Activated CD4-positive, alpha-beta T cell treated with anti-CD3 and anti-CD28 coated beads, Interleukin-2, Interleukin-6, amounts not matched to agents 100 ng/mL and 50 ng/mL, durations not matched to agents 16 hours and 8 hours (primary cell): Measurements from ENCODE around the gene ZNF714.

ENCODE experiments used
- DNase-seq: peaks from one replicate; pipeline ENCODE4 v3.0.0-alpha.2; 2020

The ZNF714 gene

DNA sequence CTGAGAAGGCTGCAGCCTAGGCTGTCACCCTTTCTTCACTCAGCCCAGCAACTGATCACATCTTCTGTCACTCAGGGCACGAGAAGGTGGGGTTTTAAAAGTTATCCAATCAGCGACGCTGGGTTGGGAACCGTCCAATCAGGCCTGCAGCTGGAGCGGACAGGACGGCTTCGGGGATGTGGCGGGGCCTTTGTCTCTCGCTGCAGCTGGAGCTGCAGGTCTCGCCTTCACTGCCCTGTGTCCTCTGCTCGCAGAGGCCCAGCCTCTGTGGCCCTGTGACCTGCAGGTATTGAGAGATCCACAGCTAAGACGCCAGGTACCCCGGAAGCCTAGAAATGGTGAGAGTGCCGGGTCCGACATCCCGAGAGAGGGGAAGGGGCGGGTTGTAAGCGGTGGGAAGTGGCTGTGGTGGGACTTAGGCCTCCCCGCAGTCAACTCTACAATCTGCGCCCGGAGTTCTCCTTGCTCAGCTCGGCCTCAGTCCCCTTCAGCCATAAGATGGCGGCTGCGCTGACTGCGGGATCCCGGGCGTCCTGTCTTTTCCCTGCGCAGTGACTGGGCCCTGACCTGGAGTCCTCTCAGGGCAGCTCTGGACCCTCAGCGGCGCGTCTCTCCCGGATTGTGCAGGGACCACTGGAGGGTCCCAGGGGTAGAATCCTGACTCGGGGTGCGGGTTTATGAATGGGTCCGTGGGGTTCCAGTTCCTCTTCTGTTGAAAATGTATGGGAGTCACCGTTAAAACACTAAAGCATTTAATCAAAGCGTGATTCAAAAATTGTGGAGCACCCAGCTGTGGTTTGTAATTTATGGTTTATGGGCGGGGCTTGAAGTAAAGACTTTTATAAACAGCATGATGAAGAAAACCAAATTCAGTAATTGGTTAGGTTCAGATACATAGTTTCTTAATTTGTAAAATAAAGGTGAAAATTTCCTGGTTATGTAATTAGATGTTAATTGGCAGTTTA lies at the start of gene ZNF714:
Gene ZNF714, plus strand, starts transcription at position 193 of the 965 bp plus-strand sequence. CDS start 16,066 bp downstream, outside the sequence.
- DNase-seq, result peak; percentile 90

DNA sequence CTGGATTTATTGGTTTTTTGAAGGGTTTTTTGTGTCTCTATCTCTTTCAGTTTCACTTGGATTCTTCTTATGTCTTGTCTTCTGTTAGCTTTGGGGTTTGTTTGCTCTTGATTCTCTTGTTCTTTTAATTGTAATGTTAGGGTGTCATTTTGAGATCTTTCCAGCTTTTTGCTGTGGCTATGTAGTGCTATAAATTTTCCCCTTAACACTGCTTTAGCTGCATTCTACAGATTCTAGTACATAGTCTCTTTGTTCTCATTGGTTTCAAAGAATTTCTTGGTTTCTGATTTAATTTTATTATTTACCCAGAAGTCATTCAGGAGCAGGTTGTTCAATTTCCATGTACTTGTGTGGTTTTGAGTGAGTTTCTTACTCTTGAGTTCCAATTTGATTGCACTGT lies 37.0 kb upstream of the ZNF714 start:
- DNase-seq, result no peak

- no peak for DNase-seq
These were observed 35.5 kb upstream of the ZNF714 start for GRCh38 chr19:21046489-21046888.

DNA sequence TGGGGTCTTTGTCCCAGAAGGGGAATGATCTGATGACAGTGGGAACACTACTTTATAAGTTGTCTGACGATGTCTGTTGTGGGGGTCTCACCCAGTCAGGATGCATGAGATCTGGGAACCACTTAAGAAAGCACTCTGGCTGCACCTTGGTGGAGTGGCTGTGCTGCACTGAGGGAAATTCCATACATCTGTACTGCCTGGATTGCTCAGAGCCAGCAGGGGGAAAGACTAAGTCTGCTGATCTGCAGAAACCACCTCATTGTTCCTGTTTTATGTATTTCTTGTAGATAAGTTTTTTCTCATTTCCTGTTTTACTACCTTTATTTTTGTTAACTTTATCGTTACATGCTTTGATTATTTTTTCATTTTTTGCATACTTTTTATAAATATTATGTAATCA lies 34.3 kb upstream of the ZNF714 start:
- no peak for DNase-seq

- DNase-seq, result no peak
These were observed 29.1 kb upstream of the ZNF714 start for GRCh38 chr19:21052902-21053301.

- no peak for DNase-seq
These were observed 16.7 kb upstream of the ZNF714 start for GRCh38 chr19:21065336-21065735.

GRCh38 chr19:21084343-21084742 lies 2.3 kb downstream of the ZNF714 start:
- DNase-seq, result peak; percentile 43

DNA sequence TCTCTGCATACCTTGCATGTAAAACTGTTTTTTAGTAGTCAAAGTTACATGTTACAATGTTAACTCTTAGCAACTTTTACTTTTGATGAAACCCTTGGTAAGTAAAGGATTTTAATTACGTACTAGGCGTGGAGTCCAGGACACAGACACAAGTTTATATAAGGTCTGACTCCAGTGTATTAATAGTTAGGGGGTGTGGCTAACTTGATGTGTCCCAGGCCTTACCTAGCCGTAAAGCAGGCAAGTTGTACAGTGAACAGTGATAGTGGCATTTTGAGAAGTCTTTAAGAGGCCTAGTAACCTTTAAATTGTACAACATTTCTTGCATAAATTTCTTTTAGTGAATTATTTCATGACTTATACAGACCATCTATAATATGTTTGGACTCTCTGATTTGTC lies 5.9 kb downstream of the ZNF714 start:
- no peak for DNase-seq

DNA sequence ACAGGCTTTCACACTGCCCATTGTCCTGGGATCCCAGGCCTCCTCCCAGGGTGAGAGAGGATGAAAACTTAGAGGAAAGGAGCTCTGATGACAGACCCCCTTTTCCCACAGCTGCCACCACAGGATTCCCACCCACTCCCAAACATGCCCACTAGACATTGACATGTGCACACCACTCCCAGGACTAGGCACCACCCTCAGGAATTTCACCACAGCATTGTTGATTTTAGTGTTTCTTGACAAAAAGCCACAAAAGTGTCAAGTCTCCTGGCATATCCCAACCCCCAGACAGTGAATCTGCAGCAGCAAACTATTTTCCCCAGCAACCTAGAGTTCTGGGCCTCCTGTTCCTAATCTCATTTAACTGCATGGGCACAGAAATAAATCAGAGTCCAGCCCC lies 10.1 kb downstream of the ZNF714 start:
- no peak for DNase-seq

- DNase-seq, result no peak
These were observed 12.5 kb downstream of the ZNF714 start for GRCh38 chr19:21094347-21095025.

GRCh38 chr19:21098291-21098690 lies 16.3 kb downstream of the ZNF714 start:
- DNase-seq, result no peak

DNA sequence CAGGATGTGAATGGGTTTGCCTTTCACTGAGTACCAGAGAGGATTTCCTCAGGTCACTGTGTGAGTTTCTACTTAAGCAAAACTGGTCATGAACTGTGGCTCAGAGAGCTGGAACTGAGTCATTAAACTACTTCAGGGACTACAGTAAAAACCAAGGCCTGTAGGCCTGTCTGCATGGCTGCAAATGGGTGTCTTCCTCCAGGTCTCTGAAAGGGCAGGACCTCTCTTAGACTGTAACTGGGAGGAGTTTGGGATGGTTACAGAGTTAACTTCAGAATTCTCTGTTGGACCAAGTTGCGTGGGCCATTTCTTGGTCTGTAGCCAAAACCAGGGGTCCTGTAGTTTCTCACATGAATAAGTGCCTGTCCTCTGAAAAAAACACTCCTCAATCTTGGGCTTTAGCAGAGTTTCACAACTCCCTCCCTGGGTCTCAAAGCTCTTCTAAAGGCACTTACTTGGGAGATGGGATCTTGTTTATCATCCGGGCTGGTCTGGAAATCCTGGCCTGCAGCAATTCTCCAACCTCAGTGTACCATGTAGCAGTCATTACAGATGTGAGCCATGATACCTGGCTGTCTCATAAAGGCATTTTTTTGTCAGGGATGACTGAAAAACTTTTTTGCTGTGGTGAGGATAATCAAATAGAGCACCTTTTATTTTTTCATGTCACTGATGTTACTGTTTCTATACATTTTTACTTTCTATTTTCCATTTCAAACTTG lies 19.7 kb downstream of the ZNF714 start:
- peak; percentile 28 for DNase-seq

DNA sequence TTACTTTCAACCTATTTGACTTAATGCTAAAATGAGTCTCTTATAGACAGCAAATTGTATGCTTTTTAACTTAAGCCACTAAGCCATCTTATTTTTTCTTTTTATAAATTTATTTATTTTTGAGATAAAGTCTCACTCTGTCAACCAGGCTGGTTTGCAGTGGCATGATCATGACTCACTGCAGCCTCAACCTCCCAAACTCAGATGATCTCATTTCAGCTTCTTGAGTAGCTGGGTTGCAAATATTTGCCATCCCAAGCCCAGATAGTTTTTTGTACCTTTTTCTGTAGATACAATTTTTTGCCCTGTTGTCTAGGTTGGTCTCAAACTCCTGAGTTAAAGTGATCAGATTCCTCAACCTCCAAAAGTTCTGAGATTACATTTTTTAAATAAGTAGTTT lies 27.1 kb downstream of the ZNF714 start:
- DNase-seq, result no peak

GRCh38 chr19:21110183-21110582 lies 28.2 kb downstream of the ZNF714 start:
- DNase-seq, result no peak

- DNase-seq, result no peak
These were observed 33.4 kb downstream of the ZNF714 start for GRCh38 chr19:21115430-21115829.

DNA sequence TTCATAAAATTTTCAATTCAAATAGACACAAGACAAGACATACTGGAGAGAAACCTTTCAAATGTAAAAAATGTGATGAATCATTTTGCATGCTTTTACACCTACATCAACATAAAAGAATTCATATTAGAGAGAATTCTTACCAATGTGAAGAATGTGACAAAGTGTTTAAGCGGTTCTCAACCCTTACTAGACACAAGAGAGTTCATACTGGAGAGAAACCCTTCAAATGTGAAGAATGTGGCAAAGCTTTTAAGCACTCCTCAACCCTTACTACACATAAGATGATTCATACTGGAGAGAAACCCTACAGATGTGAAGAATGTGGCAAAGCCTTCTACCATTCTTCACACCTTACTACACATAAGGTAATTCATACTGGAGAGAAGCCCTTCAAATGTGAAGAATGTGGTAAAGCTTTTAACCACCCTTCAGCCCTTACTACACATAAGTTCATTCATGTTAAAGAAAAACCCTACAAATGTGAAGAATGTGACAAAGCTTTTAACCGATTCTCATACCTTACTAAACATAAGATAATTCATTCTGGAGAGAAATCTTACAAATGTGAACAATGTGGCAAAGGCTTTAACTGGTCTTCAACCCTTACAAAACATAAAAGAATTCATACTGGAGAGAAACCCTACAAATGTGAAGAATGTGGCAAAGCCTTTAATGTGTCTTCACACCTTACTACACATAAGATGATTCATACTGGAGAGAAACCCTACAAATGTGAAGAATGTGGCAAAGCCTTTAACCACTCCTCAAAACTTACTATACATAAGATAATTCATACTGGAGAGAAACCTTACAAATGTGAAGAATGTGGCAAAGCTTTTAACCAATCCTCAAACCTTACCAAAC lies 35.3 kb downstream of the ZNF714 start:
- DNase-seq, result no peak

DNA sequence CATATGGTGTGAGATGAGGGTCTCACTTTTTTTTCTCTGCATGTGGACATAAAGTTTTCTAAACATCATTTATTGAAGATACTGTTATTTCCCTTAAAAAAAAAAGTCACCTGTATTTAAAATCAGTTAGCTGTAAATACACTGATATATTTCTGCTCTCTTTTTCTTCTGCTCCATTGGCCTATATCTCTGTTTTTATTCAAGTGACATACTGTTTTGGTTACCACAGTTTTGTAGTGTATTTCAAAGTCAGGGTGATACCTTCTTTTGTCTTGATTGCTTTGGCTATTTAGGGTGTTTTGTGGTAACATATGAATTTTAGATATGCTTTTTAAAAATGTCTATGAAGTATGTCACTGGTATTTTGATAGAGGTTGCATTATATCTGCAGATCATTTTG lies 44.1 kb downstream of the ZNF714 start:
- DNase-seq, result no peak

- DNase-seq, result no peak
These were observed 45.0 kb downstream of the ZNF714 start for GRCh38 chr19:21127001-21127400.

- DNase-seq, result no peak
These were observed 45.9 kb downstream of the ZNF714 start for GRCh38 chr19:21127898-21128297.

DNA sequence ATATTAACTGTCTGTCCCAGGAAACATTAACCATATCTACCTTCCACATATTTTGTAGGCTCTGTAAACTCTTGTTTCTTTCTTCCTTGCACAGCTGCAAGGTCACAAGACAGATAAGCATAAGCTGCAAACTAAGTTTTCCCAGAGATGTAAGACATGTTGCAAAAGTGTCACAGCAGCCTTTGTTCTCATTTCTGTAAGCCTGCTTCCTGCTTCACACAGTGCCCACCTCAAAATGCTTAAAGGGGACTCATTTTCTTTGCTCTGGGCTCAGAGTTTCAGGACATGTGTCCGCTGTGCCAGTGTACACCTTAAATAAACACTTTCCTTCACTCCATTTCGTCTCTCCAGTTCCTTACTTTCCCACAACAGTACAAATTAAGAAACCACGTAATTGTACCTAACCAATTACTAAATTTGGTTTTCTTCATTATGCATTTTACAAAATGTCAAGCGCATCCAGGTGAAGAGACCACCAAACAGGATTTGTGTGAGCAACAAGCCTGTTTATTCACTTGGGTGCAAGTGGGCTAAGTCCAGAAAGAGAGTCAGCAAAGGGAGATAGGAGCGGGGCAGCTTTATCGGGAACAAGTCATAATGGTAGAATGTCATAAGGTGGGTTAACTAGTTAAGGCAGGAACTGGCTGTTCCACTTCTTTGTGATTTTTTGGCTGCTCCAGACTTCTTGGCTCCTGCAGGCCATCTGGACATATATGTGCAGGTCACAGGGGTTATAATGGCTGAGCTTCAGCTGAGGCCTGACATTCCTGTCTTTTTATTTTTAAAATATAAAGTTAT lies 47.1 kb downstream of the ZNF714 start:
- no peak for DNase-seq

- DNase-seq, result no peak
These were observed 48.2 kb downstream of the ZNF714 start for GRCh38 chr19:21130097-21130775.
